Sigmoid colon (tissue), 4 donors: ENCODE measurements around the gene PRLR.

Source experiments
- EP300 ChIP-seq, 4 donors: sonication (generic); formaldehyde crosslinking; IDR thresholded peaks; one replicate each; pipeline ENCODE4 v1.6.1; 2017; ENCODE audit warnings: antibody characterized with exemption in 4 of 4
- POLR2AphosphoS5 ChIP-seq, 4 donors: sonication (generic); formaldehyde crosslinking; IDR thresholded peaks; one replicate each; pipeline ENCODE4 v1.6.1; 2017; ENCODE audit warnings: antibody characterized with exemption in 4 of 4
- TF ChIP-seq, protein P1 (sequence below), 4 experiments: fragments of 450-650 bp in 3 of 4; fragments of 200-600 bp in 1 of 4; IDR thresholded peaks; one replicate each; pipeline ENCODE4 v1.5.1; 2016 to 2019; ENCODE audit warnings: antibody characterized with exemption in 4 of 4, mild to moderate bottlenecking in 3 of 4, moderate library complexity in 2 of 4

DNA sequence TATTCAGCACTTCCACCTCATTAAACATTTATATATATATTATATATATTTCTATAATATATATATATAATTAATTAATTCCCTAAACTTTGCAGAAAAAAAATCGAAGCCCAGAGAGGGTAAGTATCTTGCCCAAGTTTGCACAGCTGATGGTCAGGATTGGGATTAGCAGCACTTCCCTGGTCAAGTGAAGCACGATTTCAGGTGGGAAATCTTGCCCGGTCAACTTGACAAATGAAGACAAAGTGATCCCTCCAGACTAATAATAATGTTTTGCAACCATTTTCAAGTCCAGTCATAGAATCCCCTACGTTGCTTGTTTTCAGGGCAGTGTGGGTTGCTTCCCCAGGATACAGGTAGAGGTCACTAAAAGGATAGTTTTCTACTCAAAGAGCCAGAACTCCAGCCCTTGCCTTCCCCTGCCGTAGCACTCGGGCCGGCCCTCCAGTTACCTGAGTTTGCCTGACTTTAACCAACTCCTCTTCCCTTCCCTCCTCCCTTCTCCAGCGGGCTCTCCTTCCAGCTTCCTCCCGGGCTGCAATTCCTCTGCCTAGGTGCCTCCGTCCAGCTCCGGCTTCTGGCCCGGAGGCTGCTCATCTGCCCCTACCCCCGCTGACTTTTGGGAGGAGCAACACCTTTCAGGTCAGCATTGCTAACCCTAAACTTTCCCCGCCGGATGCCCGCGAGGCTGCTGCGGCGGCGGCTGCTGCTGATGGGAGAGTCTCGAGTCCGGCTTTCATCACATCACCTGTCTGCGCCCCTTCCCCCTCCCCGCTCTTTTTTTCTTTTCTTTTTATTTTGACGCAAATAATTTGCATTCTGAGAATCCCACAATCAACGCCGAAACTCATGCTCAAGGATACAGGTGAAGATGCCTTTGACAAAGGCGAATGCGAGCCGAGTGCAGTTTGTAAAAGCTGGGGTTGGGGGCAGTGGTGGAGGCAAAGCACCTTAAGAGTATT is 930 bp downstream of the PRLR start:
- TF ChIP-seq, protein P1, sequence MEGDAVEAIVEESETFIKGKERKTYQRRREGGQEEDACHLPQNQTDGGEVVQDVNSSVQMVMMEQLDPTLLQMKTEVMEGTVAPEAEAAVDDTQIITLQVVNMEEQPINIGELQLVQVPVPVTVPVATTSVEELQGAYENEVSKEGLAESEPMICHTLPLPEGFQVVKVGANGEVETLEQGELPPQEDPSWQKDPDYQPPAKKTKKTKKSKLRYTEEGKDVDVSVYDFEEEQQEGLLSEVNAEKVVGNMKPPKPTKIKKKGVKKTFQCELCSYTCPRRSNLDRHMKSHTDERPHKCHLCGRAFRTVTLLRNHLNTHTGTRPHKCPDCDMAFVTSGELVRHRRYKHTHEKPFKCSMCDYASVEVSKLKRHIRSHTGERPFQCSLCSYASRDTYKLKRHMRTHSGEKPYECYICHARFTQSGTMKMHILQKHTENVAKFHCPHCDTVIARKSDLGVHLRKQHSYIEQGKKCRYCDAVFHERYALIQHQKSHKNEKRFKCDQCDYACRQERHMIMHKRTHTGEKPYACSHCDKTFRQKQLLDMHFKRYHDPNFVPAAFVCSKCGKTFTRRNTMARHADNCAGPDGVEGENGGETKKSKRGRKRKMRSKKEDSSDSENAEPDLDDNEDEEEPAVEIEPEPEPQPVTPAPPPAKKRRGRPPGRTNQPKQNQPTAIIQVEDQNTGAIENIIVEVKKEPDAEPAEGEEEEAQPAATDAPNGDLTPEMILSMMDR (IDR thresholded peaks at IDR 0.05) = no peak
- TF ChIP-seq POLR2AphosphoS5 (IDR thresholded peaks at IDR 0.05) = no peak
- no peak for TF ChIP-seq EP300 (IDR thresholded peaks at IDR 0.05)
